Type B pancreatic cell (in vitro differentiated cells): Measurements from ENCODE around the gene SOBP. TPM values are rescaled to one million over a fixed set of nuclear protein-coding genes. Genes with fewer than 3 reads are reported as not detected.

Experiments
- DNase-seq: peaks from one replicate; pipeline ENCODE4 v3.0.0; 2021; ENCODE audit warnings: mixed read lengths; ENCODE audit not compliant: unreplicated experiment; ENCODE audit errors: extremely low spot score
- H3K27ac Mint-ChIP-seq: 2 replicates; pipeline ENCODE4 v1.8.0; 2021; ENCODE audit warnings: mild to moderate bottlenecking, mixed read lengths
- H3K27me3 Mint-ChIP-seq: 2 replicates; pipeline ENCODE4 v1.8.0; 2021; ENCODE audit warnings: mixed read lengths
- H3K36me3 Mint-ChIP-seq: 2 replicates; pipeline ENCODE4 v1.8.0; 2021; ENCODE audit warnings: mixed read lengths
- H3K4me1 Mint-ChIP-seq: one replicate; pipeline ENCODE4 v1.8.0; 2021; ENCODE audit warnings: mixed read lengths; ENCODE audit not compliant: unreplicated experiment
- H3K4me3 Mint-ChIP-seq: 2 replicates; pipeline ENCODE4 v1.8.0; 2021; ENCODE audit warnings: mild to moderate bottlenecking, mixed read lengths
- H3K9me3 Mint-ChIP-seq: 2 replicates; pipeline ENCODE4 v1.8.0; 2021; ENCODE audit warnings: mixed read lengths
- CTCF ChIP-seq: fragments of 200-600 bp; sonication (generic); conservative IDR thresholded peaks from 2 replicates; pipeline ENCODE4 v1.5.0; 2021; ENCODE audit warnings: antibody characterized with exemption, mild to moderate bottlenecking
- total RNA-seq: library from RNA; stranded (reverse); gene quantifications from 2 replicates; pipeline ENCODE4 v1.2.1, GENCODE V29; 2021; ENCODE audit warnings: low replicate concordance

SOBP gene
- total RNA-seq, 1 donor from 2014 or later: 19.4 TPM

- TF ChIP-seq CTCF: no peak
- no peak overlapping the region for H3K4me3 Mint-ChIP-seq
- H3K9me3 Mint-ChIP-seq: no peaks in the 10 kb centered on the region
- DNase-seq: no peak
- H3K27ac Mint-ChIP-seq: no peak overlapping the region
- peaks cover 7% of the 10 kb centered on the region for H3K27me3 Mint-ChIP-seq
- H3K36me3 Mint-ChIP-seq: peaks cover 11% of the 10 kb centered on the region
- H3K4me1 Mint-ChIP-seq: peaks cover 15% of the 10 kb centered on the region
Measured at GRCh38 chr6:107574856-107575255, 84.9 kb downstream of the SOBP start.

GRCh38 chr6:107576852-107577251 is 86.9 kb downstream of the SOBP start:
- DNase-seq: no peak
- no peak overlapping the region for H3K27ac Mint-ChIP-seq
- H3K4me3 Mint-ChIP-seq: no peak overlapping the region
- no peaks in the 10 kb centered on the region for H3K9me3 Mint-ChIP-seq
- peaks cover 7% of the 10 kb centered on the region for H3K27me3 Mint-ChIP-seq
- no peak for TF ChIP-seq CTCF
- peaks cover 15% of the 10 kb centered on the region for H3K4me1 Mint-ChIP-seq
- peaks cover 11% of the 10 kb centered on the region for H3K36me3 Mint-ChIP-seq

GRCh38 chr6:107578642-107579341 is 88.9 kb downstream of the SOBP start:
- TF ChIP-seq CTCF: no peak
- H3K27me3 Mint-ChIP-seq: peaks cover 3% of the 10 kb centered on the region
- no peak overlapping the region for H3K4me3 Mint-ChIP-seq
- peaks cover 11% of the 10 kb centered on the region for H3K36me3 Mint-ChIP-seq
- H3K4me1 Mint-ChIP-seq: peaks cover 15% of the 10 kb centered on the region
- H3K9me3 Mint-ChIP-seq: no peaks in the 10 kb centered on the region
- no peak overlapping the region for H3K27ac Mint-ChIP-seq
- no peak for DNase-seq

GRCh38 chr6:107579456-107580056 is 89.6 kb downstream of the SOBP start:
- Mint-ChIP-seq H3K27me3 (peaks cover 3% of the 10 kb centered on the region), H3K4me1 (peaks cover 15% of the 10 kb centered on the region), H3K36me3 (peaks cover 11% of the 10 kb centered on the region), H3K4me3 (no peak overlapping the region), H3K9me3 (no peaks in the 10 kb centered on the region), H3K27ac (no peak overlapping the region)
- DNase-seq: no peak
- no peak for TF ChIP-seq CTCF

GRCh38 chr6:107582086-107582485 is 92.2 kb downstream of the SOBP start:
- Mint-ChIP-seq H3K9me3 (no peaks in the 10 kb centered on the region), H3K4me1 (peaks cover 29% of the 10 kb centered on the region), H3K27ac (no peak overlapping the region), H3K27me3 (no peaks in the 10 kb centered on the region), H3K4me3 (no peak overlapping the region), H3K36me3 (peaks cover 4% of the 10 kb centered on the region)
- DNase-seq: no peak
- no peak for TF ChIP-seq CTCF
